NCI-H82 (cell line): ENCODE data around the gene TLX1.

Experiments used
- DNase-seq: peaks from one replicate; lab custom pipeline; 2025; lab: John Stamatoyannopoulos, UW

Gene TLX1

DNA sequence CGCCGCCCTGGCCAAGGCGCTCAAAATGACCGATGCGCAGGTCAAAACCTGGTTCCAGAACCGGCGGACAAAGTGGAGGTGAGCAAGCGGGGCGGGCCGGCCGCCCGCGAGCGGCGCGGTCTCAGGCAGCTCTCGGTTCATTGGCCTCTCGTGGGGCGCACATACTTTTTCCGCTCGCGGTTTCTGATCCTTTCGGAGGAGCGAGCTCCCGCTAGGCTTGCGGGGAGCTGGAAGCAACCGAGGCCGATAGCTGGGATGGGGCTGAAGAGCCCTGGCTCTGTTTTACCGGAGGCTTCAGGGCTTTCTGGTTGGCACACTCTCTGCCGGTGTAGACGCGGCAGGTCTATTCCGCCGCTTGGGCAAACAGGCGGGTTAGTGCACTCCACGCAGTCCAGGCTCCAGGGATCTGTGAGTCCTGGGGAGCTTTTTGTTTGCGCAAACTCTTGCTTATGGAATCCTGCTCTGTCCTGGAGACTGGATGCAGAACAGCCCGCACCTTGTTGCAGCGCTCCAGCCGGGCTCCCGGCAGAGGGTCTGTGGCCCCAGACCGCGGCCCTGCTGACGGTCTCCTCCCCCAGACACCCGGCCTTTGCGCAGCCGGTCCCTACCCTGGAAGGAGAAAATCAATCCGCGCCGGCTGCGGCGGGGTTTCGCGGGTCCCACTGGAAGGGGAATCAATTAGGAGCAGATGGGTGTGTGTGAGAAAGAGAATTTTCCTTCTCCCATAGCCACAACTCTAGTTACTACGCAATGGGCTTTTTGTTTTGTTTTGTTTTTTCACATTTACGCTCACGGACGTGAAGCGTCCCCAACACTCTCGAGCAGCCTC lies 3.4 kb downstream of the TLX1 start:
- DNase-seq: no peak

GRCh38 chr10:101135141-101136006 lies 4.3 kb downstream of the TLX1 start:
- DNase-seq: no peak

DNA sequence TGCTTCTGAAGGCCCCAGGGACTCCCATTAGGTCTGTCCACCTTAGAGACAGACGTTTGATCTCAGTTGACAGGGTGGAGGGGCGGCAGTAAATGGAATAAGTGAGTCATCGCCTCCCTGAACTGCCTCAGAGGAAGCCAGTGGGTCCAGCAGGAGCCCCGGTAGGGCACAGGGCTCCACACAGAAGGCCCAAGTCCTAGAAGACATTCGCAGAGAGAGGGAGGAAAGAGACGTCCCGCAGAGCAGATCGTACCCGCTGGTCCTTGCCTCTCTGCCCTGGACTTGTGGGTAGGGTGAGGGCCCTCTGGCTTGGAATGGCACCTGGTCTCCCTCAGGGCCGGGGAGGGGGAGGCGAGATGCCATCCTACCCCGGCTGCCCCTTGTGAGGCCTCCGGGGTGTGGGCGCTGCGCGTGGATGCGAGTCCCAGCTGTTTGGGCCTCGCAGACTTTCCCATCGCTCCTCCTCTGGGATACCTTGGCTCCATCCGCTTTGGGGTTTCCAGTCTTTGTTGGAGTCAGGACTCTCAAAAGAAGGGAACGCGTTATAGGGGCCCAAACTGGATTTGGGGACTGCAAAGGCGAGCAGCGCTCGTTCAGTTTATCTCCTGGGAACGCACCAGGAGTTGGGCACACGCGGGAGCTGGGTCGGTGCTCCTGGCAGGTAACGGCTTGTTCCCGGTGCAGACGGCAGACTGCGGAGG lies 5.1 kb downstream of the TLX1 start:
- DNase-seq: no peak

DNA sequence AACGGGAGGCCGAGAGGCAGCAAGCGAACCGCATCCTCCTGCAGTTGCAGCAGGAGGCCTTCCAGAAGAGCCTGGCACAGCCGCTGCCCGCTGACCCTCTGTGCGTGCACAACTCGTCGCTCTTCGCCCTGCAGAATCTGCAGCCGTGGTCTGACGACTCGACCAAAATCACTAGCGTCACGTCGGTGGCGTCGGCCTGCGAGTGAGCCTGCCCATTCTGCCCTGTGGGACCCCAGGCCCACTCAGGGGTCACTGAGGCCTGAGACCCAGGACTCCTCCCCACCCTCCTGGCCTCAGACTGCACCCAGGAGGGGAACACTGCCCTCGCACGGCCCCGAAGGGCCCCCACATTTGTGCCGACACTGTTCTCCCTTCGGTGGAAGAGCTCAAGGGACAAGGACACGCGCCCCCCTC lies 5.6 kb downstream of the TLX1 start:
- DNase-seq: no peak

- DNase-seq: no peak
Measured at GRCh38 chr10:101137271-101137670, 6.2 kb downstream of the TLX1 start.

DNA sequence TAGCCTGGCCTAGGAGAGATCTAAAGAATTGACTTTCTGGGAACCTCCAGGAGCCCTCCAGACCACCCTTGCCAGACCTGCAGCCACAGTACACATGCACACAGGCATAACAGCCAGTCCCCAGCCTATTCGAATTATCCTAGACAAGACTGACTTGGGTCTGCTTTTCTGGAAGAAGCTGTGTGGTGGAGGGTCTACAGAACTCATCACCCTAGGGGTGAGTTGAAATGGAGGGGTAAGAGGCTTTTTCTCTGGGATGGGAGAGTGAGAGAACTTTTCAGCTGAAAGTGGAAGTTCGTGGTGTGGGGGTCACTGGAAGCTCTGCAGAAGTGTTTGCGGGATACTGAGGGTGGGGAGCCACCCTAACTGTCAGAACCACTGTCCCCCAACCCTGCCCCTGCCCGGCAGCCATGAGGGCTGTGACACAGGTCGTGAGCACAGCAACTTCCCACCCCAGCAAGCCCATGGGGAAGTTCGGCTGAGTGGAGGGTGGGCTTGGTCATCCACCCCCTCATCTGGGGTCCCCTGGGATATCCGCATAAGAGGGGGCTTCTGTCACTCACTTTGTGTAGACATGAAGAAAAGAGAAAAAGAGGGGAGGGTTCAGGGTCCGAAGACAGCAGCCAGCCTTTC lies 7.8 kb downstream of the TLX1 start:
- DNase-seq: no peak

DNA sequence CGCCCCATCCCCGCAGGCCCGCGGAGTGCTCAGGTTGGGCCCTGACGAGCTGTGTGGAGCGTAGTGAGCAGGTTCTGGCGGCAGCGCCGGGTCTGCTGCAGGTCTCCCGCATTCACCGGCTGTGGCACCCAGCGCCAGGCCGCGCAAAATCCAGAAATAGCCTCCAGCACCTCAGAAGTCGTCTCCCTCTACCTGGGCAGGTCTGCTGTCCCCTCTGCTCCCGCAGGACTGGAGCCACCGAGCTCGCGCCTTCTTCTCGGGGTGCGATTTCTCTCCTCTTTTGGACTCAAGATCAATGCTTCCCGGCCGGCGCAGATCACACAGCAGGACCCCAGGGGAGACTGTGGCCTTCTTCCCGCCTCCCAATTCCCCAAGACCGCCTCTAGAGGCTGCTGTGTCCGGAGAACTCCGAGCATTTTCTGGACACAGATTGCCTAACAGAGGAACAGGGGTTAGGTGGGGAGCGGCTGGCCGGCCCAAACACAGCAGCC lies 8.4 kb downstream of the TLX1 start:
- DNase-seq: peak; percentile 11

DNA sequence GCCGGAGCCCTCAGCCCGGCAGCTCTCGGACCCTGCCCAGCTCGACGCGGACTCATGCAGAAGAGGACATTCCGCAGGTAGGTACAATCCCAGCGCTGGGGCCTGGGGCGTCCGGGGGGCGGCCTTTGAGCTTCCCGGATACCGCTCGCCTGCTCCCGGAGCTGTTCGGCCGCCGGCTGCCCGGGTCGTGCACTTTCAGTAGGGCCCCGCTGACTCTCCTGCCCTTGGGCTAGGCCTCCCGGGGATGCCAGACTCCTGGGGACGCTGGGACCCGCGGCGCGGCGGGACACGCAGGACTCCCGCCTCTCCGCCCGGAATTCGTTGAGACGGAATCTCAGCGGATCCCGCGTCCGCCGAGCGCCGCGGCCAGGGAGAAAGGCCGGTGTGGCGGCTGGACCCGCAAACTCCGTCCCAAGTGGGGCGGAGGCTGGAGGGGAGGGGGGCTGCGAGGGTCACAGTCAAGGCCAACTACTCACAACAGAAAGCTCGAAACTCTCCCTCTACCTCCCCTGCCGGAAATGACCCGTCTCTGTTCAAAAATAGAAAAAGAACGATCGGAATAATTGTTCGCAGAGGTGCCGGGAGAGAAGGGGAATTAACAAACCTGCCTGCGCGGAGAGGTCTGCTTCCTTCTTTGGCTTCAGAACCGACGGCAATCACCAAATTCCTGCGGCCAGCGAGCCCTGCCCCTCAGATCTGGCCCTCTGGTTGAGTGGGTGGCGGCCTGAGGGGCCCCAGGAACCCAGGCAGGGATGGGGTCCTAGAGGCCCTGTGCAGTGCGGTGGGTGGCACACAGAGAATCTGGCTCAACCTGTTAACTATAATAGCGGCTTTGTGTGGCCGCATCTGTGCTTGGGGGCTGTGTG lies 9.2 kb downstream of the TLX1 start:
- no peak for DNase-seq

GRCh38 chr10:101140950-101141615 lies 10.0 kb downstream of the TLX1 start:
- DNase-seq: no peak

- peak; percentile 89 for DNase-seq
Measured at GRCh38 chr10:101141616-101142532, 10.8 kb downstream of the TLX1 start.

DNA sequence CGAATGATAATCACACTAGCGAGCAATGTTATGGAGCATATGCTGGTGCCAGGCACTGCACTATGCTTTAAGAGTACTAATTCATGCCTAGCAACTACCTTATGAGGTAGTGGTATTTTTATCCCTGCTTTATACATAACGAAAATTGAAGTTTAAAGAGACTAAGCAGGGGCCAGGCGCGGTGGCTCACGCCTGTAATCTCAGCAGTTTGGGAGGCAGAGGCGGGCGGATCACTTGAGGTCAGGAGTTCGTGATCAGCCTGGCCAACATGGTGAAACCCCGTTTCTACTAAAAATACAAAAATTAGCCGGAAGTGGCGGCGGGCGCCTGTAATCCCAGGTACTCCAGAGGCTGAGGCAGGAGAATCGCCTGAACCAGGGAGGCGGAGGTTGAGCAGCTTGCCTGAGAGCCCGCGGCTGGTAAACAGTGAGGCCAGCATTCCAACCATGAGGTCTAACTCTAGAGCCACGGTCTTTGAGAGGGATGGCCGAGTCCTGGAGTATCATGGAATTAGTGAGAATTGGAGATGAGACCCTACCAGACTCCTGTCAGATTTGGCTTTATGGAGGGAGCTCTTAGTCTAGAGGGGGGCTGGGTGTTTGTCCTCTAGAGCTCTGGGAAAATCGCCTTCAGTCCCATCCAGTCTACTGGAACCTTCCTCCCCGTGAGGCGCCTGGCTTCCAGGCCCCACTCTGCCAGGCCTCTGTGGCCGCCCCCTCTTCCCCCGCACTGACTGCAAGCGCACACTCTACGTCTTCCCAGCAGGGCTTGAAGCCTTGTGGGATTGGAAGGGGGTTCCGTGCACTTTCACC lies 11.6 kb downstream of the TLX1 start:
- no peak for DNase-seq

GRCh38 chr10:101143345-101143630 lies 12.2 kb downstream of the TLX1 start:
- DNase-seq: no peak

GRCh38 chr10:101144053-101144452 lies 13.0 kb downstream of the TLX1 start:
- no peak for DNase-seq

- DNase-seq: no peak
Measured at GRCh38 chr10:101145145-101145544, 14.0 kb downstream of the TLX1 start.

GRCh38 chr10:101145750-101146391 lies 14.8 kb downstream of the TLX1 start:
- peak; percentile 7 for DNase-seq

DNA sequence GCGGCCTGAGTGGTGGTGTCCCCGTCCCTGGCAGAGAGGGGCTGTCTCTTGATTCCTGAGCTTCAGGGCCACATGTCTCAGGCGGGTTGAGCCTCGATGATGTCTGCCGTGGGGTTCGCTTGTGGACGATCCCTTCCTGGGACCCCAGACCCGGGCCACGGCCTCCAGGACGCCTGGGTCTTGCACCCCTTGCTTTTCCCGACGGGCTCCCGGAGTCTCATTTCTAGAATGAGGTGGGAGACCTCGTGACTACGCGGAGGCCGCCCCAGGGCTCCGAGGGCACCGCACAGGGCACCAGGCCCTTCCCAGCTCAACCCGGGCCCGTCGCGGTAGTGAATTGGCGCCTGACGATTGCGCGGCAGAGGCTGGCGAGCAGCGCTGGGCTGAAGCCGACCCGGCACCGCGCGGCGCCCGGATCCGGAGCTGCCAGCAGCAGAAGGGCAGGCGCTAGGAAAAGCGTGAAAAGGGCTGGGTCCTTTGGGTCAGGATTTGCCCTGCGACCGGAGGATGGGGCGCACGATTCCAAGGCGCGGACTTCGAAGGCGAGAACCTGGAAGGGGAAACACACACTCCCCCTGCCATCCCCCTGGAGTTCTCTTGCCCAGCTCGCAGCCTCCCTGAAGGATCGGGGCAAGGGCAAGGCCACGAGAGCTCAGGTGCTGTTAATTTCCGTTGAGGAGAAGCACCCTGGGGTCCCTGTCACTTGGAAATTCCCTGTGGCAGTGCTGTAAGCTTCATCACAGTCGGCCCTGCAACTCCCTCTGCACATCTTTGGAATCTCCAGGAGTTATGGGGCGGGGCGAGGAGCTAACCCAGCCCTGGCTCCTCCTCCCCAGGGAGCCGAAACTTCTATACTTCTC lies 15.5 kb downstream of the TLX1 start:
- DNase-seq: peak; percentile 33

- DNase-seq: peak; percentile 49
Measured at GRCh38 chr10:101151395-101151794, 20.3 kb downstream of the TLX1 start.
